ENCODE measurements around the gene FOXP1. TPM values are rescaled to one million over a fixed set of nuclear protein-coding genes. Genes with fewer than 3 reads are reported as not detected.

FOXP1 gene
- total and polyA plus RNA-seq, 9 of the 15 experiments (the other 6 are each of a cell fraction or from before 2014, with no cell fraction given) = 7.7 to 34.5 (median 13.7) TPM

DNA sequence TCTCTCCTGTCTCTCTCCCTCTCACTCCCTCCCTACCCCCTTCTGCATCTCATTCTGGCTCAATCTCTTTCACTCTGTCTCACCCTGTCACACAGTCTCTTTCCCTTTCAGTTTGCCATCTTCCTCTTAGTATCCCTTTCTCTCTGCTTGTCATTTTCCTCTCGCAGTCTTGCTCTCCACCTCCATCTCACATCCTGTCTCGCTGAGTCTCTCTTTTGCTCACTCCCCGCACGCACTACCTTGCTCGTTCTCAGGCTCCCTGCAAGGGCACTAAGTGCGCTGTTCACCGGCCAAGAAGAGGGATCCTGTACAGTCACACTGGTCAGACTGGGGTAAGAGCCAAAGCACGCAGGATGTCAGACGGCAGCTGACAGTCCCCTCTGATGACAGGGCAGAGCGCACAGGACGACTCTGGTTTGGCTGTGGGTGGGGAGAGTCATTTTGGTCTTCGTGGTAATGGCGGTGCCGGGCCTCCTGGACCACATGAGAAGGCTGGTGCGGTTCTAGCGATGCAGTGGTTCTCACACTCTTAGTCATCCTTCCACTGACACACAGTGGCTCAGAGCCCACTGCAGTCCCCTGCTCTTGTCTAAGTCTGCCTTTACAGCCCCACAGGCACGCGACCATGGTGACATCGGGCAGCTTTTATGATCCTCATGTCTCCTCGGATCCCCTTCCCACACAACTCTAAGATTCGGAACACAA is 356.8 kb downstream of the FOXP1 start (continued):
- TF ChIP-seq, protein P1, sequence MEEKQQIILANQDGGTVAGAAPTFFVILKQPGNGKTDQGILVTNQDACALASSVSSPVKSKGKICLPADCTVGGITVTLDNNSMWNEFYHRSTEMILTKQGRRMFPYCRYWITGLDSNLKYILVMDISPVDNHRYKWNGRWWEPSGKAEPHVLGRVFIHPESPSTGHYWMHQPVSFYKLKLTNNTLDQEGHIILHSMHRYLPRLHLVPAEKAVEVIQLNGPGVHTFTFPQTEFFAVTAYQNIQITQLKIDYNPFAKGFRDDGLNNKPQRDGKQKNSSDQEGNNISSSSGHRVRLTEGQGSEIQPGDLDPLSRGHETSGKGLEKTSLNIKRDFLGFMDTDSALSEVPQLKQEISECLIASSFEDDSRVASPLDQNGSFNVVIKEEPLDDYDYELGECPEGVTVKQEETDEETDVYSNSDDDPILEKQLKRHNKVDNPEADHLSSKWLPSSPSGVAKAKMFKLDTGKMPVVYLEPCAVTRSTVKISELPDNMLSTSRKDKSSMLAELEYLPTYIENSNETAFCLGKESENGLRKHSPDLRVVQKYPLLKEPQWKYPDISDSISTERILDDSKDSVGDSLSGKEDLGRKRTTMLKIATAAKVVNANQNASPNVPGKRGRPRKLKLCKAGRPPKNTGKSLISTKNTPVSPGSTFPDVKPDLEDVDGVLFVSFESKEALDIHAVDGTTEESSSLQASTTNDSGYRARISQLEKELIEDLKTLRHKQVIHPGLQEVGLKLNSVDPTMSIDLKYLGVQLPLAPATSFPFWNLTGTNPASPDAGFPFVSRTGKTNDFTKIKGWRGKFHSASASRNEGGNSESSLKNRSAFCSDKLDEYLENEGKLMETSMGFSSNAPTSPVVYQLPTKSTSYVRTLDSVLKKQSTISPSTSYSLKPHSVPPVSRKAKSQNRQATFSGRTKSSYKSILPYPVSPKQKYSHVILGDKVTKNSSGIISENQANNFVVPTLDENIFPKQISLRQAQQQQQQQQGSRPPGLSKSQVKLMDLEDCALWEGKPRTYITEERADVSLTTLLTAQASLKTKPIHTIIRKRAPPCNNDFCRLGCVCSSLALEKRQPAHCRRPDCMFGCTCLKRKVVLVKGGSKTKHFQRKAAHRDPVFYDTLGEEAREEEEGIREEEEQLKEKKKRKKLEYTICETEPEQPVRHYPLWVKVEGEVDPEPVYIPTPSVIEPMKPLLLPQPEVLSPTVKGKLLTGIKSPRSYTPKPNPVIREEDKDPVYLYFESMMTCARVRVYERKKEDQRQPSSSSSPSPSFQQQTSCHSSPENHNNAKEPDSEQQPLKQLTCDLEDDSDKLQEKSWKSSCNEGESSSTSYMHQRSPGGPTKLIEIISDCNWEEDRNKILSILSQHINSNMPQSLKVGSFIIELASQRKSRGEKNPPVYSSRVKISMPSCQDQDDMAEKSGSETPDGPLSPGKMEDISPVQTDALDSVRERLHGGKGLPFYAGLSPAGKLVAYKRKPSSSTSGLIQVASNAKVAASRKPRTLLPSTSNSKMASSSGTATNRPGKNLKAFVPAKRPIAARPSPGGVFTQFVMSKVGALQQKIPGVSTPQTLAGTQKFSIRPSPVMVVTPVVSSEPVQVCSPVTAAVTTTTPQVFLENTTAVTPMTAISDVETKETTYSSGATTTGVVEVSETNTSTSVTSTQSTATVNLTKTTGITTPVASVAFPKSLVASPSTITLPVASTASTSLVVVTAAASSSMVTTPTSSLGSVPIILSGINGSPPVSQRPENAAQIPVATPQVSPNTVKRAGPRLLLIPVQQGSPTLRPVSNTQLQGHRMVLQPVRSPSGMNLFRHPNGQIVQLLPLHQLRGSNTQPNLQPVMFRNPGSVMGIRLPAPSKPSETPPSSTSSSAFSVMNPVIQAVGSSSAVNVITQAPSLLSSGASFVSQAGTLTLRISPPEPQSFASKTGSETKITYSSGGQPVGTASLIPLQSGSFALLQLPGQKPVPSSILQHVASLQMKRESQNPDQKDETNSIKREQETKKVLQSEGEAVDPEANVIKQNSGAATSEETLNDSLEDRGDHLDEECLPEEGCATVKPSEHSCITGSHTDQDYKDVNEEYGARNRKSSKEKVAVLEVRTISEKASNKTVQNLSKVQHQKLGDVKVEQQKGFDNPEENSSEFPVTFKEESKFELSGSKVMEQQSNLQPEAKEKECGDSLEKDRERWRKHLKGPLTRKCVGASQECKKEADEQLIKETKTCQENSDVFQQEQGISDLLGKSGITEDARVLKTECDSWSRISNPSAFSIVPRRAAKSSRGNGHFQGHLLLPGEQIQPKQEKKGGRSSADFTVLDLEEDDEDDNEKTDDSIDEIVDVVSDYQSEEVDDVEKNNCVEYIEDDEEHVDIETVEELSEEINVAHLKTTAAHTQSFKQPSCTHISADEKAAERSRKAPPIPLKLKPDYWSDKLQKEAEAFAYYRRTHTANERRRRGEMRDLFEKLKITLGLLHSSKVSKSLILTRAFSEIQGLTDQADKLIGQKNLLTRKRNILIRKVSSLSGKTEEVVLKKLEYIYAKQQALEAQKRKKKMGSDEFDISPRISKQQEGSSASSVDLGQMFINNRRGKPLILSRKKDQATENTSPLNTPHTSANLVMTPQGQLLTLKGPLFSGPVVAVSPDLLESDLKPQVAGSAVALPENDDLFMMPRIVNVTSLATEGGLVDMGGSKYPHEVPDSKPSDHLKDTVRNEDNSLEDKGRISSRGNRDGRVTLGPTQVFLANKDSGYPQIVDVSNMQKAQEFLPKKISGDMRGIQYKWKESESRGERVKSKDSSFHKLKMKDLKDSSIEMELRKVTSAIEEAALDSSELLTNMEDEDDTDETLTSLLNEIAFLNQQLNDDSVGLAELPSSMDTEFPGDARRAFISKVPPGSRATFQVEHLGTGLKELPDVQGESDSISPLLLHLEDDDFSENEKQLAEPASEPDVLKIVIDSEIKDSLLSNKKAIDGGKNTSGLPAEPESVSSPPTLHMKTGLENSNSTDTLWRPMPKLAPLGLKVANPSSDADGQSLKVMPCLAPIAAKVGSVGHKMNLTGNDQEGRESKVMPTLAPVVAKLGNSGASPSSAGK (IDR thresholded peaks at IDR 0.05) = peak; percentile 77
- TF ChIP-seq ATF1 (CRISPR knock-in tag; IDR thresholded peaks at IDR 0.05) (no peak), ATF1 (tag; IDR thresholded peaks at IDR 0.05) (peak; percentile 27), ID3 (CRISPR knock-in tag; IDR thresholded peaks at IDR 0.05) (no peak), ID3 (tag; IDR thresholded peaks at IDR 0.05) (peak; percentile 34; the same call in 1 of the 2 replicates), CTCFL (IDR thresholded peaks at IDR 0.05; ENCODE audit: borderline replicate concordance, insufficient read depth, low read depth, low read length, poor library complexity, severe bottlenecking) (no peak), SMC3 (conservative IDR thresholded peaks at IDR 0.05; ENCODE audit: insufficient read depth, low read depth, low read length) (no peak), HDAC8 (tag; IDR thresholded peaks at IDR 0.05) (peak; percentile 58; the same call in 1 of the 2 replicates), DNMT1 (IDR thresholded peaks at IDR 0.05) (no peak), SMARCA5 (IDR thresholded peaks at IDR 0.05) (no peak; the same call in 1 of the 2 replicates), RNF2 (IDR thresholded peaks at IDR 0.05) (peak; percentile 59; the same call in 1 of the 2 replicates)
